GM19372 (cell line): Measurements from ENCODE around the gene ARHGEF28.

ENCODE experiments used
- ATAC-seq: cut with Tn5 transposase; IDR thresholded peaks from one replicate; pipeline ENCODE4 v1.9.1; 2021; ENCODE audit warnings: mild to moderate bottlenecking, low read depth, moderate library complexity; ENCODE audit not compliant: unreplicated experiment

ARHGEF28 gene

DNA sequence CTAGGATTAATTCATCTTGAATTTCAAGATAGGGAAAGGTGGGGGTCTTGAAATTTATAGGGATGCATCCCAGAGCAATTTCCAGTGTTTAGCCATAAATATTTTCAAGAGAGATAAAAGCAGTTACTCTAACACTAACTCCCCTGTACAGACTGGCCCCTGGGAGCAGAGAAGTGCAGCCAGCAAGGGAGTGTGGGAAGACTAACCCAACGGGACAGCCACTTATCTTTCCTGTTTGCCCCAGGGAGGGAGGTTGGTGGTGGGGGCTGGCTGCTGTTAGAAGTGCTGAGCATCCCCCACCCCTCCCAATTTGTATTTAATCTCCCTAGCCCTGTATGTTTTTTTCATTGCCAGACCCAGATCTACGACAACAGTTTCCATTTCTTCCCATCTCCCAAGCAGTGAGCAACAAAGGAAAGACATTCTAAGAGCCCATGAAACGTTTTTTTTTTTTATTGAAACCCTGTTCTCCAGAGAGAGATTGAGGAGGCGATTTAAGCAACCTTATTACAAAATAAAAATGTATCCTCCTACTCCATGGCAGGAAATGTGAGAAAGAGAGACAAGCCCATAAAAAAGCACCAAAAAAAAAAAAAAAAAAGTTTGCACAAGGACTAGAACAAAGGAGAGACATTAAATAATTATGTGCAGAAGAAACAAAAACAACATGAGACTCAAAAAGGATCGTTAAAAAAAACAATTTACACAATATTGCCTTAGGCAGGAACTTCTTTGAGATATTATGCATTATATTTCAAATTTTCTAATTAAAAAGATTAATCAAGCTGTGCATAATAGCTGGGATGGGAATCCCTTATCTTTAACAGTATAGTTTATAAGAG lies 343.4 kb downstream of the ARHGEF28 start:
- ATAC-seq = no peak

DNA sequence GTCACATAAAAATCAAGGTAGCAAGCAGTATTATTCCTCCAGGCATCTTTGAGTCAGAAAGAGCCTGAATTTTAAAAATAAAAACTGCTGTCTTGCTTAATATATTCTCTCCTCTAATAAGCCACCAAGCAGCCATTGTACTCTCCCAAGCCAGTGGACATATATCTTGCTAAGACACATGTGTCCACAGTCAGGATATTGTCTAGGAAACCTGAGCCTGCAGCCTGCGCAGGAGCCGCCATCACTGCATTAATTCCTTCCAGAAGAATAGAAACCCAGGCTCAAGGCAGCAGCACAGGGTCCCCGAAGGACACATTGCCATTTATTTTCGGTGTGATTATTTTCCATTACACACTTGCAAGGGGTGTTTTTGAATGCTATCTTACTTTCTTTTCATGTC lies 345.3 kb downstream of the ARHGEF28 start:
- ATAC-seq = no peak

DNA sequence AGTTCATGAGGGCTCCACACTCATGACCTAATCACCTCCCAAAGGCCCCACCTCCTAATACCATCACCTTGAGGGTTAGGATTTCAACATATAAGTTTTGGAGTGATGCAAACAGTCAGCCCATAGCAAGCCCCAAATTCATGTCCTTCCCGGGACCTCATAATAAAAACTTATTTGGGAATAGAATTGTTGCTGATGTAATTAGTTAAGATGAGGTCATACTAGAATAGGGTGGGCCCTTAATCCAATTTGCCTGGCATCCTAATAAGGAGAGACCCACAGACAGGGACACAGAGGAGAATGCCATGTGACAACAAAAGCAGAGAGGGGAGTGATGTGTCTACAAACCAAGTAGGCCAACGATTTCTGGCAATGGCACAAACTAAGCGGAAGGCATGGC lies 347.1 kb downstream of the ARHGEF28 start:
- ATAC-seq = no peak

DNA sequence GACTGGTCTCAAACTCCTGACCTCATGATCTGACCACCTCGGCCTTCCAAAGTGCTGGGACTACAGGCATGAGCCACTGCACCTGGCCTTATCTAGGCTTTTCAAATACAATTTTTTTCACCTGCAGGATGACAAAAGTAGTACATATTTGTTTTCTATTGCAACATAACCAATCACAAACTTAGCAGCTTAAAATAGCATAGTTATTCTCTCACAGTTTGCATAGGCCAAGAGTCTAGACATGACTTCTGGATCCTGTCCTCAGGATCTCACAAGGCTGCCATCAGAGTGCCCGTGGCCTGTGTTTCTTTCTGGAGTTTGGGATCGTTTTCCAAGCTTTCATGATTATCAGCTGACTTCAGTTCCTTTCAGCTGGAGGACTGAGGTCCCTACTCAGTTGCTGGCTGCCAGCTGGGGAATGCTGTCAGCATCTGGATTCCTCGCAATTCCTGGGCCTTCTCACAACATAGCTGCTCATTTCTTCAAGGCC lies 348.9 kb downstream of the ARHGEF28 start:
- ATAC-seq = no peak

DNA sequence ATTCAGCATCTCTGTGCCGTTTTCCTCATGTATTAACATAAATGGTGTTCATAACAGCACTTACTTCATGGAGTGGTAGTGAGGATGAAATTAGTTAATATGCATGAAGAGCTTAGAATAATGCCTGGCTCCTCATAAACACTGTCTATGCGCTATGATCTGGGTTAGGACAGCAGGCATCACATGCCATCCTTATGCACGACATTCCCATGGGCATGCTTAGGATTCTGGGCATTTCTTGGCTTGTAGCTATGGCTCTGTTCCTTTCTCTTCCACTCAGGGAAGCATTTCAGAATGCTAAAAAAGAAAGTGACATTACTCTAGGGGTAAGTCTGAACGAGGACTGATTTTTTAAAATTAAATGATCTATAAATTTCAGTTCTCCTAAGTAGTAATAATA lies 349.8 kb downstream of the ARHGEF28 start:
- ATAC-seq = no peak

DNA sequence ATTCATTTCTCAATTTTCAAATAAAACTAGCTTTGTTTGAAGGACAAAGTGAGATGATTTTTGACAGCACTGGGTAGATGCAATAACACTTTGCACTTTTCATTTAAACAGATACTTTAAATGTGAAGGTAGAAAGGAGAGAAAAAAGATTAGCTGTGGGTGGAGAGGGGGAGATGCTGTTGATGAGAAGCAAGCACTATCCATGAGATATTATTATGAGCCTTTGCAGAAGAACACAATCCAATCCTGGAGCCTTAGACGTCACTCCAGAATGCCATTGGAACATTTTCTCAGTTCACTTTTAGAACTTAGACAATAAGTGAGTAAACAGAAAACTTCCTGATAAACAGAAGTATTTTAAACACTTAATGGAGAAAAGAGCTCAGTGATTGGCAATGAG lies 351.1 kb downstream of the ARHGEF28 start:
- no peak for ATAC-seq

DNA sequence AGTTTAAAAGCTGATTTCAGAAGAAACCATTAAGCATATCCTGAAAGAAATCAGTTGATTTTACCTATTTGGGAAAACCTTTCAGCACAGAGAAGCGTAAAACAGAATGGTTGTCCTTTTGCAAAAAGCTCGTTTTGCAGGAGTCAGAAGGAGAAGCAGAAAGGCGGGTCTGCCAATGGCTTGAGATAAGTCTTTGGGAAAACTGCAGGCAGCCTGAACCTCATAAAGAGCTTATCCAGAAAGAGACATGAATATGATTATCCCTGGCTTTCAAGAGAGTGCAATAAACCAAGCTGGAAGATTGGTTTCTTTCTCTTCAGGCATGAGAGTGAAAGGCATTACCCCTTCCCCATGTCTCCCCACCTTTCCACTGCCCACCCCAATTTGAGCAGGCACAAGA lies 353.3 kb downstream of the ARHGEF28 start:
- ATAC-seq = no peak

DNA sequence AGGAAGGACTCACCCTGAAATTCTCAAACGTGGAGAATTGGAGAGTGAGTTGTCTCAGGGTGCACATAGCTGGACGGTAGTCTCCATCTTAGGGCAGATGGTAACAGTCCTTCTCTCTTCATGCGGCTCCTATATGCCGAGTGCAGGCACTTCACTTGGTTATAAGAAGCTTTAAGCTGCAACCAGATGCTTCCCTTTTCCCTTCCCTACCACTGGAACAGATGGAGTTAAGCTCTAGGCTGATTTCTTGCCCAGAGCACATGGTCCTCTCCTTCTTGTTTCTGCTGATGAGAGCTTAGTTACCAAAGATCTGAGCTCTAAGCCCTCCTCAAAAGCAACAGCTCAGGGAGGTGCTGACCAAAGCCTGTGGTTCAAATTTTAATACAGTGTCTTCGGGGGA lies 355.7 kb downstream of the ARHGEF28 start:
- no peak for ATAC-seq

DNA sequence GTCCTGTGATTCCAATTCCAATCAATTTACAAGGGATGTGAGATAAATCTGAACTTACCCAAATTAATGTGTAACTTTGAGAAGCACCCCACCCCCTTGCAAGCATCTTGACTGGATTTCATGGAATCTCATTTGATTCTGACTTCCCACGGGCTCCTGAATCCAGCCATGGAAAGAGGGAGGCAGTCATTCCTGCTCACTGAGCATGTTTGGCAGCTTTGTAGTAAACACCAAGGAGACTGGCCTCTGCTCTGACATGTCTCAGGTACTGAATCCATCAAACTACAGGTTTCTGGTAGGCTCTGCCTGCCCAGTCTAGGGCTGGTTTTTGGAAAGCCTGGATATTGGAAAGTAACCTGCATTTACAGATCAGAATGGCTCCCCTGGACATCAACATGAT lies 357.6 kb downstream of the ARHGEF28 start:
- no peak for ATAC-seq

DNA sequence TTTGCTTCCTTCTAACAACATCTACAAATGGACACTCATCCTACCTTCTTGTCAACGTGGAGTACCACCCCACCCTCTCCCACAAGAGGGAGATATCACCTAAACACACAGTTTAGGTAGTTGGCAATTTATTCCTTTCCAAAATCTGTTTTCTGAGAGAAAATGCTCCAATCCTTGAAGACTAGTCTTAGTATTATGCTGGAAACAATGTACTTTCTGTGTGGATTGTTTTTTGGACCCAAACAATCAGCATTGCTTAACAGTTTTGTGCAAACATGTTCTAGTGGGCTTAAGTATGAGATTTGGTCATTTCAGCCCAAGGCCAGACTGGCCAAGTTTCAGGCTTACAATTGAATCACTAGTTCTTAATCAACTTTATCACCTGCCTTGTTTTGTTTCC lies 359.1 kb downstream of the ARHGEF28 start:
- ATAC-seq = no peak

DNA sequence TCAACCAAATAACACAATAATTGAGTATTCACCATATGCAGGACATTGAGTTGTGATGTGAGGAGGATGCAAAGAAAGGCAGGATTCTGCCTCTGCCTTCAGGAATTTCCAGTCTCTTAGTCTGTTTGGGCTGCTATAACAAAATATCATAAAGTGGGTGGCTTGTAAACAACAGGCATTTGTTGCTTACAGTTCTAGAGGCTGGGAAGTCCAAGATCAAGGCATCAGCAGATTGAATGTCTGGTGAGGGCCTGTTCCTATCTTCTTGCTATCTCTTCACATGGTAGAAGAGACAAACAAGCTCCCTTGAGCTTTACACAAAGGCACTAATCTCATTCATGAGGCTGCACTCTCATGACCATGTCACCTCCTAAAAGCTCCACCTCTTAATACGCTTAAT lies 360.7 kb downstream of the ARHGEF28 start:
- ATAC-seq = no peak

DNA sequence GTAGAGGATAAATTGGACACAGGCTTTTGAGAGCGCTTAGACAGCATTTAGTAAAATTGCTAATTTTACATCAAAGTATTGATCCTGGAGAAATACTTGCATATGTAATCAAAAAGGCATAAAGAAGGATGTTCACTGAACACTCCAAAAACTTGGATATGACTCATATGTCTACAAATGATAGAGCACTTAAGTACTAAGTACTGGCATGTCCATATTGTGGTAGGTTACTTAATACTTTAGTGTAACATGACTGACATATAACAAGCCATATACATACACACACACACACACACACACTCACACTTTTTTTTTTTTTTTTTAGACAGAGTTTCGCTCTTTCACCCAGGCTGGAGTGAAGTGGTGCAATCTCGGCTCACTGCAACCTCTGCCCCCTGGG lies 361.9 kb downstream of the ARHGEF28 start:
- no peak for ATAC-seq

DNA sequence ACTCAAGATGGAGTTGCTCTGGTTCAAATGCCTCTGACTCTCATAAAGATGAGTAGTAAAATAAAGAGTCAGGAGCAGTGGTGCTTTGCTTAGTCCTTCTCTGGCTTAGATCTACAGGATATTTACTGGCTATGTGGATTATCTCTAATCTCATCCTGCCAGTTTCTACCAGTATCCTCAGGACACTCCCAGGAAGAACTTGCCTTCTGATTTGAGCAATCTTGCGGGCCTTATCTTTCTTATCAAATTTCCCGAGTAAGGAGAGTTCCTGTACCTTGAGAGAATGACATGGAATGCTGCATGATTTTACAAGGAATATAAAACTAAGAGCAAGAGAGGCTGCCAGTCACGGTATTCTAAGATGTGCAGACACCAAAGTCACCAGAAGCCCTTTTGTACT lies 364.0 kb downstream of the ARHGEF28 start:
- no peak for ATAC-seq
